Cerebellar cortex (tissue), 1 donor: ENCODE measurements around the gene GEN1.
"Not testable (repeated sequence)": the region's sequence is repeated elsewhere in the genome, so short reads cannot be mapped to it uniquely, and the experiment has no call there.

Source experiments
- DNase-seq: peaks from one replicate; pipeline ENCODE4 v3.0.0-alpha.2; 2015; ENCODE audit warnings: low spot score

The GEN1 gene

DNA sequence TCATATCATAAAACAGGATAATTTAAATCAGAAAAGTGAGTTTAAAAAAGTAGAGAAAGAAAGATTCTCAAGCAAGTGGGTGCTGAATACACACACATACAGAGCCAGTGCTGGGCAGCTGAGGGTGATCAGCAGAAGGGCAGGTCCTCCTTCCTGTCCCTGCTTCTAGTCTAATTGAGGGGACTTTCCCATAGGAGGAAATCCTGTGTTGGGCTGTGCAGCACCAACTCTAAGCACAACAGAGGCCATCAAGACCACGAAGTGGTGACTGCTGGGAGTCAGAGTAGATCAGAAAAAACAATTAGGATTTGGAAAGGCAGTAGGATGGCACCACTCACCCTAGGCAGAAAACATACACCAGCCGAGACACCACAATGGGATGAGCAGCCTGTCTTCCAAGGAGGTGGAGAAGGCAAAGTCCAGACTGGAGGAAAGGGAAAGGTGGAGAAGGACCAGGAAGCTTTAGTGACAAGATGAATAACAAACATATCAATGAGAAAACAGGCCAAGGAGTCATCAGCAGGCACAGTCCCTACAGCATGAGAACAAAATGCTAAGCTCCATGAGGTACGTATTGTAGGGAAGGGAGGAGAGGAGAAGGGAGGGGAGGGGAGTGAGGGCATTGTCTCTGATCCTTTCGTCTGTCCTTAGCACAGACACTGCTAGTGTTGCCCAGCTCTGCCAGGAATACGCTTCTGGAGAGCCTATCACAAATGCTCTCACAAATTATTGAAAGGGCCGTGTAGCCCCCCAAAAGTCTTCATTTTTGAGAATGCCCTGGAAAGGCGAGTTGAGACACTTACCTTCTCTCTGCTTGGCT lies 45.6 kb downstream of the GEN1 start:
- no peak for DNase-seq

GRCh38 chr2:17800219-17800618 lies 46.3 kb downstream of the GEN1 start:
- no peak for DNase-seq

DNA sequence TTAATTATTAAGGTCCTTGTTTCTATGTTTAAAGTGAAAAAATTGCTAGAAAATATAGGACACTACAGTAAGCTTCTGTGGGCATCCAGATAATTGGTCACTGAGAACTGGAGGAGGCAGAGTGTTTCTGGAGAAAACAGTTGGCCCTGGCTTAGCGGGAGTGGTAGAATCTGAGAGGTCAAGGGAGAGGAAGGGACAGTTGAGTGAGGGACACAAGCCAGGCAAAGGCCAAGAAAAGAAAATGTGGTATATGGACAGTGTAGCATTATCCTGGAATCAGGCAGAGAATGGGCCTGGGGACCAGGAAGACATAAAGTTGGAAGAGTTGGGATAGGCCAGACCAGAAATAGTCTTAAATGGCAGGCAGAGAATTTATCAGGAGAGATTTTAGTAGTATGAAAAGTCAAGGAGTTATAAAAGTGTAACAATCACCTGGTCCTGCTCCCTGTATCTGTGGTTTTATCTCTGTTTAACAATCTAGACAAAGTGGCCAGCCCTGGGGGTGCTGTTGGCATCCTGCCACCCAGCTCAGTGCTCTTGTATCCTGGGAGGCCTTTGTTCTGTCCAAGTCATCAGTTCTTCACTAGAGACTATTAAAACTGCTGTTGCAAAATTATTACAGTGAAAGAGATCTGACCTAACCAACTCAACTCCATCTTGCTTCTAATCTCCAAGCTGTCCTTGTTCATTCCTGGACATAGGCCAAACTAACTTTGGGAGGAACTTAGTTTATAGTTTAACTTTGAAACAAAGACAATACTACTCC lies 46.9 kb downstream of the GEN1 start:
- no peak for DNase-seq

DNA sequence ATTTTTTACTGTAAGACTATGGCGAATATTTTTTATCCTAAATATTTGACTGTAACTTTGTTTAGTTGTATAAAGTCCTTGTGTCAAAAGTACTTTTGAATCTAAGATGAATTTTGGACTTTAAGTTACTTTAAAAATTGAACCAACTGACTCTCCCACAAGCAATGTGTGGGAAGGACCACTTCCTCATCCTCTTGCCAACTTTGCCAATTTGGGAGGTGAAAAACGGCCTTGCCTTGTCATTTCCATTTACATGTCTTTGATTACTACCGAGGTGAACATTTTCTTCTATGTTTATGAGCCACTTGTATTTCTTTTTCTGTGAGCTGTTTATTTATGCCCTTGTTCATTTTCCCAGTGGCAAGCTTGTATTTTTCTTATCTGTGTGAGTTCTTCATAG lies 49.6 kb downstream of the GEN1 start:
- DNase-seq: no peak

GRCh38 chr2:17804358-17804757 lies 50.4 kb downstream of the GEN1 start:
- DNase-seq: peak; percentile 3

- no peak for DNase-seq
These were observed 51.2 kb downstream of the GEN1 start for GRCh38 chr2:17805166-17805565.

DNA sequence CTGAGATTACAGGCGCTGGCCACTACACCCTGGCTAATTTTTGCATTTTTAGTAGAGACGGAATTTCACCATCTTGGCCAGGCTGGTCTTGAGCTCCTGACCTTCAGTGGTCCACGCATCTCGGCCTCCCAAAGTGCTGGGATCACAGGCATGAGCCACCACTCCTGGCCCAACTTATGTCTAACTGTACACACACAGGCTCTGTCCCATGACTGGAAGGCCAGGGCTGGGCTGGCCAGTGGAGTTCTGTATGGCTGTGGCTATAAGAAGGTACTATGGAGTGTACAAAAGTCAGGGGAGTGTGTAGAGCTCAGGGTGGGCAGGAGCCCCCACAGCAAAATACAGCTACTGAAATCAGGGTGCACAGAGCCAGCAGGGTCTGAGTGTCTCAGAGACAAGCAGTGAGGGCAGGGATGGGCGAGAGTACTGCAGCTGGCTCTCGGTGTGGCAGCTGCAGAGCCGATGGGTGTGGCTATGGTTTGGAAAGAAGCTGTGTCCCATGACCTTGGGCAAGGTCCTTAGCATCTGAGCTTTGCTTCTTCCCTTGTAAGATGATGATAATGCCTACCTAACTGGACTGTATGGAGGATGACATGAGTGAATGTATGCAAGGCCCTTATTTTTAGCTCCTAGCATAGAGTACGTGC lies 51.9 kb downstream of the GEN1 start:
- DNase-seq: no peak

- no peak for DNase-seq
These were observed 59.2 kb downstream of the GEN1 start for GRCh38 chr2:17813010-17813741.

DNA sequence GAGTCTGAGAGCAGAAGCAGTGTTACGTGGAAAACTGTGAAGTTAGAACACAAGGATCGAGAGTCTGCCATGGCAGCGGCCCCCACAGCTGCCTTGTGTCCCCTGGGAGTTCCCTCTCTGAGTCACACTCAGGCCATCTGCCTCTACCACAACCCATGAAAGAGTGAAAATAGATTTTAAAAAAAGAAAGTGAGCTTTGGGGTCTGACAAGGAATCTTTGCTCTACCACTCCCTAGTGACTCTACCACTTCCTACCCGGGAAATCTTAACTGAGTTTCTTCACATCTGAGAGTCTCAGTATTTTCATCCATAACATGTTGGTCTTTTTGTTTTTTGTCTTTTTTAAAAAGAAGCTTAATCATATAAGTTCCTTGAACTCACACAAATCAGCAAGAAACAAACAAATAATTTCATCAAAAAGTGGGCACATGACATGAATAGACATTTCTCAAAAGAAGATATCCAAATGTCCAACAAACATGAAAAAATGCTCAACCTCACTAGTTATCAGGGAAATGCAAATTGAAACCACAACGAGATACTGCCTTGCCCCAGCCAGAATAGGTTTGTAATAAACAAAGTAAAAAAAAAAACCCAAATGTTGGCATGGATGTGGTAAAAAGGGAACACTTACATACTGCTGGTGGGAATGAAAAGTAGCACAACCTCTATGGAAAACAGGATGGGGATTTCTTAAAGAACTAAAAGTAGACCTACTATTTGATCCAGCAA lies 60.0 kb downstream of the GEN1 start:
- DNase-seq: no peak

DNA sequence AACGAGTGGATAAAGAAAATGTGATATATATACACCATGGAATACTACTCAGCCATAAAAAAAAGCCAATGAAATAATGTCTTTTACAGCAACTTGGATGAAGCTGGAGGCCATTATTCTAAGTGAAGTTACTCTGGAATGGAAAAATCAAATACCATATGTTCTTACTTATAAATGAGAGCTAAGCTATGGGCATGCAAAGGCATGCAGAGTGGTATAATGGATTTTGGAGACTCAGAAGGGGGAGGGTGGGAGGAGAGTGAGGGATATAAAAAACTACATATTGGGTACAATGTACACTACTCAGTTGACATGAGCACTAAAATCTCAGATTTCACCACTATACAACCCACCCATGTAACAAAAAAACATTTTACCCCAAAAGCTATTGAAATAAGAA lies 60.7 kb downstream of the GEN1 start:
- no peak for DNase-seq

DNA sequence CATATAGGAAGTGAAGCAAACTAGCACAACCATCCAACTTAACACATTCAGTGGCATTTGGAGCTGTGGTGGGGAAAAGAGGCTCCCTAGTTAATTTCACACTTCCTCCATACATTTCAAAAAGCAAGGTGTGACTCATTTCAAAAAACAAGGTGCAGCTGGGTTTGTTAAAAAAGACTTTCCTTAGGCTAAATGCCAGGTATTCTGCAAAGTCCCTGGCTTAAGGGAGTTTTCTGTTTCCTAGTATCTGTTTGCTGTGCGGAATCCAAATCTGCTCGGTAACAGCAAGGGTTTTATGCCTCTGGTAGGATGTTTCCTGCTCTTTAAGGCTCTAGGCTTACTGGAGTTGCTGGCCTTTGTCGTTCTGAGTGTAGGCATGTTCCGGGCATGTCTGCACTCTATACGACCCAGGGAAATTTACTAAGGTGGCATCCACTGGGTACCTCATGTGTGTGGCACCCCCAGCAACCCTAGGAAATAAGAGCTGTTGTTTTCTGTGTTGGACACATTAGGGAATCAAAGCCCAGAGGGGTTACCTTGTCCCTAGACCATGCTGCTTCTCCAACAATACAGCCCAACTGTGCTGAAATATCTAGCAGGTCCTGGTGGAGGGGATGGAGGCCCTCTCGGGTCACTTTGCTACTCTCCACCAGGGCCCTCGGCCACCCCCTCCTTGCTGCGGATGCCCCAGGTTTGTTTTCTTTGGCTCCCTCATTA lies 61.7 kb downstream of the GEN1 start:
- DNase-seq: no peak

DNA sequence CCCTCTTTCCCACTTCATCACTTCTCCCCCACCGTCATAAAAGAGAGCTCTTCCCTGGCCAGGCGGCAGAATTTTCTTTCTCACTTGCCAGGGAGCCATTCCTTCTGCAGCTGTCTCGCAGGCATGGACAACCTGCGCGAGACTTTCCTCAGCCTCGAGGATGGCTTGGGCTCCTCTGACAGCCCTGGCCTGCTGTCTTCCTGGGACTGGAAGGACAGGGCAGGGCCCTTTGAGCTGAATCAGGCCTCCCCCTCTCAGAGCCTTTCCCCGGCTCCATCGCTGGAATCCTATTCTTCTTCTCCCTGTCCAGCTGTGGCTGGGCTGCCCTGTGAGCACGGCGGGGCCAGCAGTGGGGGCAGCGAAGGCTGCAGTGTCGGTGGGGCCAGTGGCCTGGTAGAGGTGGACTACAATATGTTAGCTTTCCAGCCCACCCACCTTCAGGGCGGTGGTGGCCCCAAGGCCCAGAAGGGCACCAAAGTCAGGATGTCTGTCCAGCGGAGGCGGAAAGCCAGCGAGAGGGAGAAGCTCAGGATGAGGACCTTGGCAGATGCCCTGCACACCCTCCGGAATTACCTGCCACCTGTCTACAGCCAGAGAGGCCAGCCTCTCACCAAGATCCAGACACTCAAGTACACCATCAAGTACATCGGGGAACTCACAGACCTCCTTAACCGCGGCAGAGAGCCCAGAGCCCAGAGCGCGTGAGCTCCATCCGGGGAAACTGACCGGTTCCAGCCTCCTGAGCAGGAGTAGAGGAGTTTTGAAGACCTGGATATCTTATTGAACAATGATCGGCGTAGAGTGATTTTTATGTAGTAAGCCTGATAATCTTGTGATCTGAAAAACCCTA lies 62.7 kb downstream of the GEN1 start, which contains the start of gene MSGN1:
Gene MSGN1 (plus strand): TSS at position 65 of the 850 bp plus-strand sequence. CDS start 59 bp downstream, at position 124.
- DNase-seq: no peak

DNA sequence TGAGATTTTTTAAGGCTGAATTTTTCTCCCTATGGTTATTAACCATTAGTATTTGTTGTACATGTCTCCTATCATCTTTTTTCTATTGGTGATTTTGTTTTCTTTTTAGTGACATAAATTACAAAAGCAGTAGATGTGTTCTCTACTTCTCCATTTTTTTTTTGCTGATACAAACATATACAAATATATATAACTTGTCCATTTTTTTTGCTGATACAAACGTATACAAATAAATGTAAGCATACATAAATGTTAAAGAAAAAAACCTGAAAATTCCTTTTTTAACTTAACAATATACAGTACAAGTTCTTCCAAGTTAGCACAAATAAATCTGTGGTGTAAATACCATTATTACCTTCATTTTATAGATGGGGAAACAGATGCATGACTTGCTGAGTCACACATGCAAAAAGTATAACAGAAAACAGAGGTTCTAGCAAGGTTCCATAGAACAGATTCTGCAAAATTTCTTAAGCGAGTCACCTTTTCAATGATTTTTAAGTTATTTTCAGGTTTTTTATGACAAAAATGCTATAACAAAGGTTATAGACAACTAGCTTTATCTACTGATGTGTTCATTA lies 64.4 kb downstream of the GEN1 start:
- no peak for DNase-seq

- DNase-seq: no peak
These were observed 67.1 kb downstream of the GEN1 start for GRCh38 chr2:17821080-17821479.

GRCh38 chr2:17821535-17822444 lies 67.9 kb downstream of the GEN1 start:
- DNase-seq: no peak

DNA sequence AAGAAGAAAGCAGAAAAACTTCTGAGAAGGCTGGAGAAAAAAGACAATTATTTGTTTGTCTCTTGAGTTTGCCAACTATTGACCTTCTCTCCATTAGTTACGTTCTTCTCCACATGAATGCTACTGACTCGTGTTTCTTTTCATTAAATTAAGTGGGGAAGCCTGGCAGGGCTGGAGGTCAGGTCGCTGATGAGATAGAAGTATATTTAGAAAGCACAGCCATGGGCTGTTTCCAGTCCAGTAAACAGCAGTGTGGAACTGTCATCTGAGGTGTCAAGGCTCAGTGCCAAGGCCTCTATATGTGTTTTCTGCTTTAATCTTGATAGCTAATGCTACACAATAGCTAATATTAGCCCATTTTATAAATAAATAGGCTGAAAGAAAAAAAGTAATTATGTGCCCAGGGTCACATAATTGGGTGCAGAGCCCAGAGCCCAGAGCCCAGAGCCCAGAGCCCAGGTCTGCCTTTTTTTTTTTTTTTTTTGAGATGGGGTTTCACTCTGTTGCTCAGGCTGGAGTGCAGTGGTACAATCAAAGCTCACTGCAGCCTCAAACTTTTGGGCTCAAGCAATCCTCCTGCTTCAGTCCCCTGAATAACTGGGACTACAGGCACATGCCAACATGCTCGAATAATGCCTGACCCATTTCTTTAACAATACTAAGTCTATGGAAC lies 68.6 kb downstream of the GEN1 start:
- DNase-seq: no peak

- not testable (repeated sequence) for DNase-seq
These were observed 69.7 kb downstream of the GEN1 start for GRCh38 chr2:17823646-17824045.

- no peak for DNase-seq
These were observed 73.4 kb downstream of the GEN1 start for GRCh38 chr2:17827316-17827715.
